ENCODE results near the gene OXTR.

OXTR gene

DNA sequence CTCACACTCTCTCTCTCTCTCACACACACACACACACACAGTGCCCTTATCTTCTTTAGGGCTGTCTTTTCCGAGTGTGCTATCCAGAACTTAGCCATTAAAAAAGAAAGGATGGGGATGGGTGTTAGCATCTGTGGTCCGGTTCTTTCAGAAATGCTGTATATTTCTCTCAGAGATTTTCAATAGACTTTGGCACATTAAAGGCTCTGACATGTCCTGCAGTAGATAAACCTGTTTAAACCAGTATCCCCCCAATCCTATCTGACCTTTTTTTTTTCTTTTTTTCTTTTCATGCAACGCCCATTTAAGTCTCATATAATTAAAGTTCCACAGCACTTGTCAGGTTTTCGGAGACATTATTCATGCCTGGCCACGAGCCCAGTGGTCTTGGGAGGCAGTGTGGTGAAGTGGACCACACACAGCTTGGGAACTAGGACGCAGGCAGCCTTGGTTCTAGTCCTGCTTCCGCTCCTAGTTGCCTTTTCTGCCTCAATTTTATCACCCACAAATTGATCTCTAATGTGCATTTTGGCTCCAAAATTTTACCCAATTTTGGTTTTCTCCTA, 22.6 kb downstream of the OXTR start:
- no peak for DNase-seq (ENCODE audit: low spot score in 2 of 2)
- H3K27me3 Mint-ChIP-seq = peaks cover 5% of the 10 kb centered on the region
- H3K9me3 Mint-ChIP-seq = no peaks in the 10 kb centered on the region
- no peak overlapping the region for H3K4me3 Mint-ChIP-seq
- H3K4me1 Mint-ChIP-seq = no peaks in the 10 kb centered on the region
- no peak overlapping the region for H3K27ac Mint-ChIP-seq (ENCODE audit: low read depth)
- ATAC-seq (replicated peaks; ENCODE audit: extremely low read depth, poor library complexity, severe bottlenecking) = no peak
- H3K36me3 Mint-ChIP-seq (ENCODE audit: insufficient read depth) = no peaks in the 10 kb centered on the region

DNA sequence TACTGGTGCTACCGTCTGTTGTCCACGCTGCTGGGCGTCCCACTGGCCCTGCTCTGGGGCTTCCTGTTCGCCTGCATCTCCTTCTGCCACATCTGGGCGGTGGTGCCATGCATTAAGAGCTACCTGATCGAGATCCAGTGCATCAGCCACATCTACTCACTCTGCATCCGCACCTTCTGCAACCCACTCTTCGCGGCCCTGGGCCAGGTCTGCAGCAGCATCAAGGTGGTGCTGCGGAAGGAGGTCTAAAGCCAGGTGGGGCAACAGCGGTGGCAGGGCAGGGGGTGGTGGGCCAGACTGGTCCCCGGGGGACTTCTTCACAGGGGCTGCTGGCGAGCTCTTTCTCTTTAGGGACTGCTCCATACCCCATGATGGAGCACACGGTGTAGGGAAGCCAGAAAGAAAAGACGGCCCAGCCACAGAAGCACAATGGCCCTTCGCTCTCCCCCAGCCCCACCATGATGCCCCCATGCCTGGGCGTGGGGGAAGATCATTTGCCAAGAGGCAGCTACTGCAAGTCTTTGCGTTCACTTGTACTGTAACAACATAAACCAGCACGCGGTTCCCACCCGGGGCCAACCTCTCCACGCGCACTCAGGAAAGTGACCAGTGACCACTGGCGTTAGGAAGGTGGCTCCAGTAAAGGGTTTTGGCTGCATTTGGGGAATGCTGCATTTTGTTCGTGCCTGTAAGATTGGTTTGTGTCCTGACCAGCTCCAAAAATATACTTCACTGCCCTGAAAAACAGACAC, 23.6 kb downstream of the OXTR start:
- H3K36me3 Mint-ChIP-seq (ENCODE audit: insufficient read depth) = no peaks in the 10 kb centered on the region
- H3K9me3 Mint-ChIP-seq = no peaks in the 10 kb centered on the region
- no peak overlapping the region for H3K27ac Mint-ChIP-seq (ENCODE audit: low read depth)
- ATAC-seq (replicated peaks; ENCODE audit: extremely low read depth, poor library complexity, severe bottlenecking) = no peak
- H3K4me1 Mint-ChIP-seq = no peaks in the 10 kb centered on the region
- DNase-seq (ENCODE audit: low spot score in 2 of 2) = no peak
- H3K27me3 Mint-ChIP-seq = peaks cover 10% of the 10 kb centered on the region
- no peak overlapping the region for H3K4me3 Mint-ChIP-seq

DNA sequence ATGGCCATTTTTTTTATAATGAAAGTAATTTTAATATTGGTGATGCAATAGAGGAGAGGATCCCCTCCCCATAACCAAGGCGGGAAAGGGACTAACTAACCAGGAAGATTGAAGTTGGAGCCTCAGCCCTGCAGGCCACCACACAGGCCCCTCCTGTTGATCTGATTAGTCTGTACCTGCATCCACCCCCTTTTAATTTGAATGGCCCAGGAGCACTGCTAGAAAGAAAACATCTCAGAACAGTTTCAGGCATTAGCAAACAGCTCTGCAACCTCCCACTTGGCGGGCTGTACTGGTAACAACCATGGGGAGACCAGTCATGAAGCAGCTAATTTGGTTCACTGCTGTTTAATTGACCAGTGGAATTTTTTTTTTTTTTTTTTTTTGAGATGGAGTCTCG, 25.5 kb downstream of the OXTR start:
- Mint-ChIP-seq H3K36me3 (ENCODE audit: insufficient read depth) (no peaks in the 10 kb centered on the region), H3K9me3 (no peaks in the 10 kb centered on the region), H3K4me1 (no peaks in the 10 kb centered on the region), H3K27ac (ENCODE audit: low read depth) (no peak overlapping the region), H3K27me3 (peaks cover 10% of the 10 kb centered on the region), H3K4me3 (no peak overlapping the region)
- no peak for ATAC-seq (replicated peaks; ENCODE audit: extremely low read depth, poor library complexity, severe bottlenecking)
- DNase-seq (ENCODE audit: low spot score in 2 of 2) = no peak

DNA sequence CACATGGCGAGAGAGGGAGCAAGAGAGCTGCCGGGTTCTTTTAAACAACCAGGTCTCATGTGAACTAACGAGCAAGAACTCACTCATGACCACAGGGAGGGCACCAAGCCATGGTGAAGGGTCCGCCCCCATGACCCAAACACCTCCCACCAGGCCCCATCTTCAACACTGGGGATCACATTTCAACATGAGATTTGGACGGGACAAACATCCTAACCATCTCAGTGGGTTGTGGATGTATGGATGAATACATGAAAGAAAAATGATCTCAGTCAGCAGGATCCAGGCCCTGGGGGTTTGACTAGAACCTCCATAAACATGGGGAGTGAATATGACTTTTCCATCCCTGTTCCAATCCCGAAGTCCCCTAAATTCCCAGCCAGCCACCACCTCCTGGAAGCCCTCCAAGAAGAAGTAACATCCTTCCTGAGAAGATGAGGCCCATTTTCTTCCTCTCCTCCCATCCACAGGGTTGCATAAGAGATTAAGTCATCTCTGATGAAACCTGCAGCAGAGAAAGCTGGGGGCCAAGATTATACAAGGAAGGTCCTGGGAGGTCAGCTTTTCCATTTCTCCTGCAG, 26.3 kb downstream of the OXTR start:
- no peaks in the 10 kb centered on the region for H3K9me3 Mint-ChIP-seq

DNA sequence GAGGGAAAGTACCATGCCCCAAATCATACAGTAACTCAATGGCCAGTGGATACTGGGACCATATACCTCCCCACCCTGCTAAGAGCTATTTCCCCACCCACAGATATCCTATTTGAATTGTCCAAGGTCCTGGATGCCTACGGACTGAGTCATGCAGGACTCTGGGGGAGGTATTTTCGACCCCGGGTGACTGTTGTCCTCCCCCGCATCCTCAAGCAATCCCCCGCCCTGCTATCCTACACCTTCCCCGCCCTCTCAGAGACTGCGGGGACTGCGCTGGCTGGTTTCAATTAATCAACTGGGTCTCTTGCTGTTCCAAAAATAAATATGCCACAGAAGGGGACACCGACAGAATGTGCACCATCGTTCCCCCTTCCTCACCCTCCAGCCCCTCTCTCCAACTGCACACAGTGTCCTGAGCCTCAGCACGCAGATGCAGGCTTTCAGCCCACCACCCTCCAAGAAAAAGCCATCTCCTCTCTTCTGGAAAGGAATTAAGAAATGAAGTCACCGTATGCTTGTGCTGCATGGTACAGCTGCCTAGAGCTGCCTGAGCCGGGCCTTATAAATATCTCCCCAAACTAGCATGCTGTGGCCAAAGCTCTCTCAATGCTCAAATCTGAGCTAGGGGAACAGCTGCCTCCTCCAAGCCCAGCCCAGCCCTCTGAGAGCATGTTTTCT, 27.7 kb downstream of the OXTR start:
- Mint-ChIP-seq H3K36me3 (ENCODE audit: insufficient read depth) (no peaks in the 10 kb centered on the region), H3K27ac (ENCODE audit: low read depth) (no peak overlapping the region), H3K27me3 (peaks cover 16% of the 10 kb centered on the region), H3K4me3 (no peak overlapping the region), H3K4me1 (no peaks in the 10 kb centered on the region), H3K9me3 (no peaks in the 10 kb centered on the region)
- DNase-seq (ENCODE audit: low spot score in 2 of 2) (no peak), ATAC-seq (replicated peaks; ENCODE audit: extremely low read depth, poor library complexity, severe bottlenecking) (no peak)

More for the DNA sequence above, 26.3 kb downstream of the OXTR start:
- no peak overlapping the region for H3K4me3 Mint-ChIP-seq
- ATAC-seq (replicated peaks; ENCODE audit: extremely low read depth, poor library complexity, severe bottlenecking) (no peak), DNase-seq (ENCODE audit: low spot score in 2 of 2) (no peak)
- no peaks in the 10 kb centered on the region for H3K4me1 Mint-ChIP-seq
- no peaks in the 10 kb centered on the region for H3K36me3 Mint-ChIP-seq (ENCODE audit: insufficient read depth)
- H3K27ac Mint-ChIP-seq (ENCODE audit: low read depth) = no peak overlapping the region
- H3K27me3 Mint-ChIP-seq = peaks cover 10% of the 10 kb centered on the region

DNA sequence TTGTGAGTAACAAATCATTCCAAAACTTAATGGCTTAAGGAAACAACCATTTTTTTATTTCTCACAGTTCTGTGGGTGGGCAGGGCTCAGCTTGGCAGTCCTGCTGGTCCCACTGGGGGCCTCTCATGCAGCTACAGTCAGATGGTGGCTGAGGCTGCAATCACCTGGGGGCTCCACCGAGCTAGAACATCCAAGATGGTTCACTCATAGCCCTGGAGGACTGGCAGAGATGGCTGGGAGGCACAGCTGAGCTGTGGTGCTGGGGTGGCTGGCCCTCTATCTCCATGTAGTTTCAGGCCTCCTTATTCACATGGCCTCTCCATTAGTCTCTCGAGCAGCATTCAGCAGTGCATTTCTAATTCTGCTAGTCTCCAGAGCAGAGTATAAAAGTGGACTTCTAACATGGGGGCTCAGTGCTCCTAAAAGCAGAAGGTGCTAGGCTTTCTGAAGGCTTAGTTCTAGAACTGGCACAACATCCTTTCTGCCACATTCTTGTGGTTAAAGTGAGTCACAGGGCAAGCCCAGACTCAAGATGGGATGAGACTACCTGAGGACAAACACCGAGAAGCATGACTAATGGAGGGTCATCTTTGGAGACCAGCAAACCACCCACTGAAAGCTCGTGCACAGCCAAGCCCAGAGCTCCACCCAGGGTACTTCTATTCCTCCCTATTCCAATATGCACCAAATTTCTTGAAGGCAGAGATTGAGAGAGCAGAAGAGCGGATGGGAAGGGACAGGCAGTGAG, 29.5 kb downstream of the OXTR start:
- Mint-ChIP-seq H3K27ac (ENCODE audit: low read depth) (no peak overlapping the region), H3K4me1 (no peaks in the 10 kb centered on the region), H3K36me3 (ENCODE audit: insufficient read depth) (no peaks in the 10 kb centered on the region), H3K9me3 (no peaks in the 10 kb centered on the region), H3K27me3 (peaks cover 31% of the 10 kb centered on the region), H3K4me3 (no peak overlapping the region)
- ATAC-seq (replicated peaks; ENCODE audit: extremely low read depth, poor library complexity, severe bottlenecking) = no peak
- no peak for DNase-seq (ENCODE audit: low spot score in 2 of 2)

DNA sequence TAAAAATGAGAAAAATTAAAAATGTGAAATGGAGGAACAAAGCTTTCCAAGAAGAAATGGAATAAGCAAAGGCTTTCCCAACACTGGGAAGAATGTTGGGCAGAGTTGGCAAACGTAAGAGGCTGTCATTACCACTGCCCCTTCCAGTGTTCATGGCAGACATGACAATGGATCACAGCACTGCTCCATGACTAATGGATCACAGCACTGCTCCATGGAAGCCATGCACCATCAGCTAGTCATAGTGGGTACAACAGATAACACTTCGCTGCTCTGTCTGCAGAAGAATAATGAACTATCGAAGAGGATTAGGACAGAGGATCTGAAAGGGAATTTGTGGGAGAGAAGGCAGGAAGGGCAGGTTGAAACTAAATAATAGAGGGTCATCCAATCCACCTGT, 30.8 kb downstream of the OXTR start:
- ATAC-seq (replicated peaks; ENCODE audit: extremely low read depth, poor library complexity, severe bottlenecking) = no peak

DNA sequence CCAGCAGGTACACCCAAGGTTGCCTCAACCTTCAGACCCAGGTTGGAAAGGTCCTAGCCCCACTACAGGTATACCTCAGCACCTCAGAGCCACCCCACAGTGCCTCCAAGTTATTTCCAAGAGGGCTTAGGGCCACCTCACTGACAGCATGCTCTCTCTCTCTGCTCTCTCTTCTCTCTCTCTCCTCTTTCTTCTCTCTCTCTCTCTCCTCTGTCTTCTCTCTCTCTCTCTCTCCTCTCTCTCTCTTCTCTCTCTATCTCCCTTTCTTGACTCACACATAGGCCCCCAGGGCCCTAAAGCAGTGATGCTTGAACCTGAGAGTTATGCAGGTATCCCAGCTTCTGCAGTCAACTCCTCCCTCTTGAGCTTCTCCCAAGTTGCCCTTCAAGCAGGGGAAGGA, 31.6 kb downstream of the OXTR start:
- DNase-seq (ENCODE audit: low spot score in 2 of 2) (no peak), ATAC-seq (replicated peaks; ENCODE audit: extremely low read depth, poor library complexity, severe bottlenecking) (no peak)
- Mint-ChIP-seq H3K27me3 (peaks cover 40% of the 10 kb centered on the region), H3K4me1 (no peaks in the 10 kb centered on the region), H3K4me3 (no peak overlapping the region), H3K27ac (ENCODE audit: low read depth) (no peak overlapping the region), H3K9me3 (no peaks in the 10 kb centered on the region), H3K36me3 (ENCODE audit: insufficient read depth) (no peaks in the 10 kb centered on the region)

More for the DNA sequence above, 30.8 kb downstream of the OXTR start:
- no peak for DNase-seq (ENCODE audit: low spot score in 2 of 2)
- Mint-ChIP-seq H3K9me3 (no peaks in the 10 kb centered on the region), H3K4me3 (no peak overlapping the region), H3K4me1 (no peaks in the 10 kb centered on the region), H3K36me3 (ENCODE audit: insufficient read depth) (no peaks in the 10 kb centered on the region), H3K27ac (ENCODE audit: low read depth) (no peak overlapping the region), H3K27me3 (peaks cover 39% of the 10 kb centered on the region)

DNA sequence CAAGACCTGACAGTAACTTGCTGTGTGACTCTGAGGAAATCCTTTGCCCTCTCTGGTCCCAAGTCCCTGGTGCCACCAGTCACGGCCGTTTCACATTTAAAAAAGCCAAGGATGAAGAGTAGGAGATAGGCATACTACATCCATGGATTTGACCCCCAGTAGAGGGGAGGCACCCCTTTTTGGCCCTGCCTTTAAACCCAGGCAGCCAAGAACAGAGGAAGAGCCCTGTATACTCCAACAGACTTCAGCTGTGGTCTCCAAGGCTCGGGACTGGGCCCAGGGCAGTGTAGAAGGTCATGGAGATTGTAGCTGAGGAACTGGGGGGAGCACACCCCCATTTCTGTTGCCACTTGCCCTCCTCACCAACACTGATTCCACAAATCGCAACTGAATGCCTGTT, 32.1 kb downstream of the OXTR start:
- Mint-ChIP-seq H3K27ac (ENCODE audit: low read depth) (no peak overlapping the region), H3K27me3 (peaks cover 45% of the 10 kb centered on the region)

DNA sequence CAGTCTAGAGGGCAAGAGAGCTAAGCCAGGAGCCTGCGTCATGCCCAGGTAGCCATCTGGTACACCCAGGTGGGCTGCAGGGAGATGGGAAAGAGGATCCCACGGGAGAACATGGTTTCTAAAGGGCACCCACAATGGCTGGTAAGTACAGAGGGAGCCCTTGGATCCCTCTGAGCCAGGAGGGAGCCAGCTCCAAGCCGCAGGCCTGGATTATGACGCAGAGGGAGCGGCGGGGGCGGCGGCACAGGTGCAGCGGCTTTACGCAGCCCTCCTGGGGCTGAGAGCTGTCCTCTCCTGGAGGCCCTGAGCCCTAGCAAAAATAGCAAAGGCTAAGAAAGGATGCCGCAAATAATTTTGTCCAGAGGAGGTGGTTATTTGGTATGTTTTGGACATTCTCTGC, 33.0 kb downstream of the OXTR start:
- Mint-ChIP-seq H3K27ac (ENCODE audit: low read depth) (no peak overlapping the region), H3K4me3 (no peak overlapping the region), H3K27me3 (peaks cover 39% of the 10 kb centered on the region), H3K4me1 (no peaks in the 10 kb centered on the region), H3K9me3 (no peaks in the 10 kb centered on the region), H3K36me3 (ENCODE audit: insufficient read depth) (peaks cover 1% of the 10 kb centered on the region)
- DNase-seq (ENCODE audit: low spot score in 2 of 2) (no peak), ATAC-seq (replicated peaks; ENCODE audit: extremely low read depth, poor library complexity, severe bottlenecking) (no peak)

More for the DNA sequence above, 32.1 kb downstream of the OXTR start:
- DNase-seq (ENCODE audit: low spot score in 2 of 2) (no peak), ATAC-seq (replicated peaks; ENCODE audit: extremely low read depth, poor library complexity, severe bottlenecking) (no peak)
- Mint-ChIP-seq H3K4me1 (no peaks in the 10 kb centered on the region), H3K4me3 (no peak overlapping the region), H3K36me3 (ENCODE audit: insufficient read depth) (no peaks in the 10 kb centered on the region), H3K9me3 (no peaks in the 10 kb centered on the region)

DNA sequence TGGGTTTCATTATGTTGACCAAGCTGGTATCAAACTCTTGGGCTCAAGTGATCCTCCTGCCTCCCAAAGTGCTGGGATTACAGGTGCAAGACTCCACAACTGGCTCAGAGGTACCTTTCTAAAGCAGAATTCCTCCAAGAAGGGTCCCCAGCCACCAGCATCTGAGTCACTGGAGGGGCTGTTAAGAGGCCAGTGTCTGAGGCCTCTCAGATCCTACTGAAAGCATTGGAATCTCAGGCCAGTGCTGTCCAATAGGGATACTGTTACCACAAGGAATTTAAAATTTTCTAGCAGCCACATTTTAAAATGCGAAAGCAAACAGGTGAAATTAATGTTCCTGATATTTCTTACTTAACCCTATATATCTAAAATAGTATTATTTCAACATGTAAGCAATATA, 34.5 kb downstream of the OXTR start:
- Mint-ChIP-seq H3K9me3 (no peaks in the 10 kb centered on the region), H3K4me3 (no peak overlapping the region), H3K36me3 (ENCODE audit: insufficient read depth) (peaks cover 1% of the 10 kb centered on the region), H3K27me3 (peaks cover 47% of the 10 kb centered on the region), H3K27ac (ENCODE audit: low read depth) (no peak overlapping the region), H3K4me1 (no peaks in the 10 kb centered on the region)
- DNase-seq (ENCODE audit: low spot score in 2 of 2) (no peak), ATAC-seq (replicated peaks; ENCODE audit: extremely low read depth, poor library complexity, severe bottlenecking) (no peak)

DNA sequence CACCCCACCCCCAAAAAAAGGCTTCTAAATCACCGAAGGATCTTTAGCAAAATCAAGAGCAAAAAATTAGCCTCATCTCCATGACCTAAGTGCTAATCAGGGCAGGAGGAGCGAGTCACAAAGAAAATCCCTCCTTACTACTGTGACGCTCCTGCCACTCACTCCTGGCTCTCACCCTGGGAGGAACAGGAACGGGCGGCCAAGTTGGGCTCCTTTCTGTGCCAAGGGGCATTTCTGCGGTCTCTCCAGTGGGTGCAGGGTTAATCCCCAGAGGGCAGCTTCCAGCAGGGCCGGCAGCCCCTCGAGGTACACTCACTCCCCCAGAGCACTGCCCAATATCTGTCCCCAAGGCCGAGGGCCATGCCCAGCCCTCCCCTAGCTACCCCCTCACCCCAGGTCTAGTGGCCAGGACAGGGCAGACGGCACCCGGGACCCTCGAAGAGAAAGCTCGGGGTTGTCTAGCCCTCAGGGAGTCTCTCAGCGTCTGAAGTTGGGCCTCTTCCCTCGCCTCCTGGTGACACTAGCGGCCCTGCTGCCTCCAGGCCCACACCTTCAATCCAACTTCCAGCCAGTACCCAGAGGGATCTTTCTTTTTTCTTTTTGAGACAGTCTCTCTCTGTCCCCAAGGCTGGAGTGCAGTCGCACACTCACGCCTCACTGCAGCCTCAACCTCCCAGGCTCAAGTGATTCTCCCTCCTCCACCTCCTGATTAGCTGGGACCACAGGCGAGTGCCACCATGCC, 35.1 kb downstream of the OXTR start:
- H3K36me3 Mint-ChIP-seq (ENCODE audit: insufficient read depth) = peaks cover 1% of the 10 kb centered on the region
- H3K4me3 Mint-ChIP-seq = no peak overlapping the region
- H3K27me3 Mint-ChIP-seq = peaks cover 48% of the 10 kb centered on the region
- ATAC-seq (replicated peaks; ENCODE audit: extremely low read depth, poor library complexity, severe bottlenecking) (no peak), DNase-seq (ENCODE audit: low spot score in 2 of 2) (no peak)
- no peaks in the 10 kb centered on the region for H3K4me1 Mint-ChIP-seq
- no peak overlapping the region for H3K27ac Mint-ChIP-seq (ENCODE audit: low read depth)
- H3K9me3 Mint-ChIP-seq = no peaks in the 10 kb centered on the region

Data from central memory CD8-positive, alpha-beta T cell (primary cell).